Panc1 (cell line): ENCODE results near the gene CTDSP1. TPM values are rescaled to one million over a fixed set of nuclear protein-coding genes. Genes with fewer than 3 reads are reported as not detected.

Experiments used
- ATAC-seq: fragments of 200-7000 bp; cut with Tn5 transposase; 2 replicates; pipeline ENCODE4 v1.9.1; 2020; ENCODE audit warnings: mild to moderate bottlenecking, moderate library complexity
- BruUV-seq: library from RNA; stranded (reverse); fragments of 400-500 nt; replicated peaks from 2 replicates; lab custom pipeline; 2021; lab: Mats Ljungman, UMichigan
- CTCF ChIA-PET: fragments of 300-600 bp; sonication (Branson Sonifier 250); formaldehyde crosslinking; loops from one replicate; lab custom pipeline; 2022; ENCODE audit warnings: antibody characterized with exemption; lab: Charles Lee
- POLR2A ChIA-PET: fragments of 300-600 bp; sonication (Branson Sonifier 250); formaldehyde crosslinking; loops from one replicate; lab custom pipeline; 2022; ENCODE audit warnings: antibody characterized with exemption; lab: Charles Lee
- DNase-seq: peaks from one replicate; pipeline ENCODE4 v3.0.0-alpha.2; 2010; ENCODE audit warnings: low read depth, low spot score
- H3K27ac ChIP-seq: 2 replicates; pipeline ENCODE4 v1.5.1; 2011; ENCODE audit warnings: mild to moderate bottlenecking, low read length, inconsistent platforms
- H3K27me3 ChIP-seq: fragments of 200-500 bp; sonication (Bioruptor generic); 2 replicates; pipeline ENCODE4 v1.6.0; 2014; ENCODE audit warnings: low read length, inconsistent platforms; ENCODE audit not compliant: control insufficient read depth, insufficient read depth
- H3K36me3 ChIP-seq: fragments of 200-500 bp; sonication (Bioruptor generic); 2 replicates; pipeline ENCODE4 v1.5.1; 2014; ENCODE audit warnings: inconsistent platforms, mild to moderate bottlenecking, low read length, moderate library complexity; ENCODE audit not compliant: control insufficient read depth, insufficient read depth
- H3K4me1 ChIP-seq: 2 replicates; pipeline ENCODE4 v1.5.1; 2011; ENCODE audit warnings: inconsistent platforms, mild to moderate bottlenecking, low read length, moderate library complexity; ENCODE audit not compliant: control insufficient read depth, insufficient read depth
- H3K4me3 ChIP-seq, 2 experiments: 2 replicates each; pipeline ENCODE4 v1.5.1; 2011 to 2012; ENCODE audit warnings: low read depth in 2 of 2, low read length in 2 of 2, mild to moderate bottlenecking in 2 of 2, inconsistent platforms in 1 of 2, moderate library complexity in 1 of 2
- H3K9me3 ChIP-seq: fragments of 200-500 bp; sonication (Bioruptor generic); 2 replicates; pipeline ENCODE4 v1.5.1; 2014; ENCODE audit warnings: low read depth, mild to moderate bottlenecking, inconsistent platforms, low read length, moderate library complexity; ENCODE audit not compliant: control insufficient read depth, insufficient read depth
- CTCF ChIP-seq: fragments of 450-650 bp; IDR thresholded peaks from 2 replicates; pipeline ENCODE4 v1.5.1; 2017; ENCODE audit warnings: mild to moderate bottlenecking
- POLR2AphosphoS5 ChIP-seq: IDR thresholded peaks from 2 replicates; pipeline ENCODE4 v1.6.1; 2012; ENCODE audit warnings: mild to moderate bottlenecking, low read depth, low read length, moderate library complexity
- SIN3A ChIP-seq: IDR thresholded peaks from 2 replicates; pipeline ENCODE4 v1.6.1; 2012; ENCODE audit warnings: low read depth, mild to moderate bottlenecking, low read length, moderate library complexity, borderline replicate concordance; ENCODE audit not compliant: insufficient read depth
- TCF7L2 ChIP-seq: IDR thresholded peaks from 2 replicates; pipeline ENCODE4 v1.6.1; 2011; ENCODE audit warnings: mild to moderate bottlenecking, low read depth, low read length, inconsistent platforms
- in situ Hi-C: cut with HindIII; loops from 2 replicates; pipeline ENCODE4 v1.10.0; 2016; ENCODE audit warnings: low sequenced_read_pairs, low pct_unique_long_range_greater_than_20kb
- intact Hi-C: fragments of 100-400 bp; cut with micrococcal nuclease; formaldehyde crosslinking; loops from one replicate; pipeline ENCODE4 v1.10.0; 2022; ENCODE audit not compliant: unreplicated experiment
- total RNA-seq: library from RNA; stranded (reverse); gene quantifications from one replicate; pipeline ENCODE4 v1.2.1, GENCODE V29; 2021; ENCODE audit not compliant: unreplicated experiment
- TF ChIP-seq, protein P1 (sequence below), 2 experiments: IDR thresholded peaks; 2 replicates each; pipeline ENCODE4 v1.6.1; 2011 to 2012; ENCODE audit warnings: low read depth in 2 of 2, control low read depth in 1 of 2, low read length in 1 of 2, mild to moderate bottlenecking in 1 of 2, moderate library complexity in 1 of 2; ENCODE audit not compliant: insufficient read depth in 1 of 2

Gene CTDSP1
- total RNA-seq, 1 experiment from 2014 or later: 128 TPM

- no peaks in the 10 kb centered on the region for H3K9me3 ChIP-seq
- no peak overlapping the region for H3K4me3 ChIP-seq
- TF ChIP-seq SIN3A: no peak
- intact Hi-C loops (no loop called here), in situ Hi-C loops (no loop called here)
- no peak for ATAC-seq
- H3K27ac ChIP-seq: peak overlapping the region; percentile 68
- no peaks in the 10 kb centered on the region; the same call in none of the 2 replicates for H3K36me3 ChIP-seq
- POLR2A ChIA-PET: no interaction called here
- peaks cover 55% of the 10 kb centered on the region for H3K4me1 ChIP-seq
- no peak for DNase-seq
- CTCF ChIA-PET: interaction anchor here (0.7 kb wide), 1 partner anchor 246 kb away, joined by 4 read pairs; no protein-coding TSS in a partner anchor
- no peaks in the 10 kb centered on the region for H3K27me3 ChIP-seq
- BruUV-seq: no TSS peak
These were observed 3.3 kb downstream of the CTDSP1 start for GRCh38 chr2:218402911-218403411.

GRCh38 chr2:218403810-218404209 lies 4.1 kb downstream of the CTDSP1 start:
- BruUV-seq: no TSS peak
- CTCF ChIA-PET: no interaction called here

More at GRCh38 chr2:218403810-218404209, 4.1 kb downstream of the CTDSP1 start:
- Histone ChIP-seq H3K27ac (peak overlapping the region; percentile 94), H3K4me1 (peaks cover 55% of the 10 kb centered on the region), H3K4me3 (no peak overlapping the region), H3K27me3 (no peaks in the 10 kb centered on the region), H3K36me3 (no peaks in the 10 kb centered on the region; the same call in none of the 2 replicates), H3K9me3 (no peaks in the 10 kb centered on the region)
- DNase-seq: no peak
- ATAC-seq: no peak
- POLR2A ChIA-PET: no interaction called here
- no peak for TF ChIP-seq SIN3A
- TF ChIP-seq, protein P1, sequence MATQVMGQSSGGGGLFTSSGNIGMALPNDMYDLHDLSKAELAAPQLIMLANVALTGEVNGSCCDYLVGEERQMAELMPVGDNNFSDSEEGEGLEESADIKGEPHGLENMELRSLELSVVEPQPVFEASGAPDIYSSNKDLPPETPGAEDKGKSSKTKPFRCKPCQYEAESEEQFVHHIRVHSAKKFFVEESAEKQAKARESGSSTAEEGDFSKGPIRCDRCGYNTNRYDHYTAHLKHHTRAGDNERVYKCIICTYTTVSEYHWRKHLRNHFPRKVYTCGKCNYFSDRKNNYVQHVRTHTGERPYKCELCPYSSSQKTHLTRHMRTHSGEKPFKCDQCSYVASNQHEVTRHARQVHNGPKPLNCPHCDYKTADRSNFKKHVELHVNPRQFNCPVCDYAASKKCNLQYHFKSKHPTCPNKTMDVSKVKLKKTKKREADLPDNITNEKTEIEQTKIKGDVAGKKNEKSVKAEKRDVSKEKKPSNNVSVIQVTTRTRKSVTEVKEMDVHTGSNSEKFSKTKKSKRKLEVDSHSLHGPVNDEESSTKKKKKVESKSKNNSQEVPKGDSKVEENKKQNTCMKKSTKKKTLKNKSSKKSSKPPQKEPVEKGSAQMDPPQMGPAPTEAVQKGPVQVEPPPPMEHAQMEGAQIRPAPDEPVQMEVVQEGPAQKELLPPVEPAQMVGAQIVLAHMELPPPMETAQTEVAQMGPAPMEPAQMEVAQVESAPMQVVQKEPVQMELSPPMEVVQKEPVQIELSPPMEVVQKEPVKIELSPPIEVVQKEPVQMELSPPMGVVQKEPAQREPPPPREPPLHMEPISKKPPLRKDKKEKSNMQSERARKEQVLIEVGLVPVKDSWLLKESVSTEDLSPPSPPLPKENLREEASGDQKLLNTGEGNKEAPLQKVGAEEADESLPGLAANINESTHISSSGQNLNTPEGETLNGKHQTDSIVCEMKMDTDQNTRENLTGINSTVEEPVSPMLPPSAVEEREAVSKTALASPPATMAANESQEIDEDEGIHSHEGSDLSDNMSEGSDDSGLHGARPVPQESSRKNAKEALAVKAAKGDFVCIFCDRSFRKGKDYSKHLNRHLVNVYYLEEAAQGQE (IDR thresholded peaks at IDR 0.05; ENCODE audit: insufficient read depth in 1 of 2, low read depth in 2 of 2, low read length in 1 of 2): no peak
- TF ChIP-seq TCF7L2: no peak
- no peak for TF ChIP-seq POLR2AphosphoS5
- TF ChIP-seq CTCF: no peak
- intact Hi-C loops (no loop called here), in situ Hi-C loops (no loop called here)
